HG02885 (cell line): ENCODE results near the gene PRTG.

Source experiments
- ATAC-seq: cut with Tn5 transposase; IDR thresholded peaks from one replicate; pipeline ENCODE4 v1.9.1; 2021; ENCODE audit warnings: mild to moderate bottlenecking; ENCODE audit not compliant: unreplicated experiment, poor library complexity

PRTG gene

GRCh38 chr15:55586808-55587207, 156.1 kb downstream of the PRTG start:
- ATAC-seq: no peak

GRCh38 chr15:55576943-55577342, 166.0 kb downstream of the PRTG start:
- ATAC-seq: no peak

GRCh38 chr15:55574096-55574495, 168.9 kb downstream of the PRTG start:
- no peak for ATAC-seq

- ATAC-seq: no peak
These were observed 169.7 kb downstream of the PRTG start for GRCh38 chr15:55573224-55573623.

- no peak for ATAC-seq
These were observed 178.4 kb downstream of the PRTG start for GRCh38 chr15:55564347-55565145.

- ATAC-seq: no peak
These were observed 180.4 kb downstream of the PRTG start for GRCh38 chr15:55562601-55563000.
